ENCODE data around the gene BLCAP. TPM values are rescaled to one million over a fixed set of nuclear protein-coding genes. Genes with fewer than 3 reads are reported as not detected.

BLCAP gene
- total and polyA plus RNA-seq, 2 of the 4 experiments (the other 2 are of a cell fraction) = 17.7 to 67.3 TPM

DNA sequence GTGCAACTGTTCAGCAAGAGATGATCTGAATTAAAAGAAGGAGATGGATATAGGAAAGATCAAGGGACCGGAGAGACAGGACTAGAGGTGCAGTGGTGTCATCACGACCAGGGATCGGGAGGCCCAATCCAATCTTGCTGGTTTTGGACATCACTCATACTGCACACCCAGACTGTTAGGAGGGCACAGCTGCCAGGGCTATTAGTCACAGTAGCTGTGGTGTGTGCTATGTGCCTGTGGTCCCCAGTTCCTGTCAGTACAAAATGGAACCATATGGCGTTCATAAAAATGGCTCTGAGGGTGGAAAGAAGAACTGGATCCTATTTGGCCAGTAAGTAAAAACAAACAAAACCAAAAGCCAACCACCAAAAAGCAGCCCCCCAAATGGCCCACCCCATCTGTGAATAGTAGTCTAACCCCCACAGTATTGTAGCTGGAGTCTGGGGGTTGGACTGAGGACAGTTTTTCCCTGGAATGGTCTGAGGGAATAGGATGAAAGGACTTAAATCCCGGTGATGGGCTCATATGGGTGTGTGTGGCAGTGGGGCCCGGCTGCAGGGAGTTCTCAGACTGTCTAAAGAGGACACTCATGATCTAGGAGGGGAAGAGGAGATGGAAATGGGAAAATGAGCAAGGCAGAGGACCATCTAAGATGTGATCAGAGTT lies 15.9 kb downstream of the BLCAP start:
- no peaks in the 10 kb centered on the region for H3K27me3 ChIP-seq (ENCODE audit: control insufficient read depth, insufficient read depth, low read length)
- dilution Hi-C loops (cut with HindIII; ENCODE audit: low sequenced_read_pairs, unreplicated experiment) (no loop called here), in situ Hi-C loops (cut with MboI; ENCODE audit: low sequenced_read_pairs) (loop anchor here (5.0 kb wide), 1 partner anchor 104 kb away; no protein-coding TSS in a partner anchor), intact Hi-C loops (cut with micrococcal nuclease) (no loop called here)
- H3K9ac ChIP-seq (ENCODE audit: low read depth, low read length) = no peak overlapping the region
- H4K5ac ChIP-seq (ENCODE audit: low read depth, low read length) = no peak overlapping the region
- H2BK5ac ChIP-seq (ENCODE audit: low read depth, low read length, poor library complexity, severe bottlenecking) = no peak overlapping the region
- POLR2A ChIA-PET (ENCODE audit: unreplicated experiment) = no interaction called here
- no peak overlapping the region for H3K4me2 ChIP-seq (ENCODE audit: low read depth, low read length)
- no peak overlapping the region for H2AK5ac ChIP-seq (ENCODE audit: low read depth, low read length)
- H3K4ac ChIP-seq (ENCODE audit: low read depth, low read length) = 0 out of 2 replicates have a peak overlapping the region, but pooled peaks have one; percentile 40
- 90% methylated on average over 2 of the region's 6 CpGs; no CpG with 5 or more reads in 1 of the 2 experiments for WGBS, 2 experiments (ENCODE audit: extremely low coverage in 2 of 2, insufficient read length in 1 of 2)
- H4K8ac ChIP-seq (ENCODE audit: low read depth in 2 of 2, low read length in 2 of 2) = no peak overlapping the region
- H3K56ac ChIP-seq (ENCODE audit: extremely low read depth, insufficient read depth, low read length) = no peak overlapping the region
- H3K23ac ChIP-seq (ENCODE audit: low read depth, low read length) = 0 out of 2 replicates have a peak overlapping the region, but pooled peaks have one; percentile 43
- H3K14ac ChIP-seq (replicated peaks; ENCODE audit: low read depth, low read length) = peak overlapping the region; percentile 49
- CTCF ChIA-PET = no interaction called here
- TF ChIP-seq USF2 (IDR thresholded peaks at IDR 0.05; ENCODE audit: low read depth, low read length) = no peak
- DNase-seq (peak; percentile 67), ATAC-seq (ENCODE audit: low read depth) (peak; percentile 81)
- no peak overlapping the region for H2BK15ac ChIP-seq (ENCODE audit: low read depth, low read length)
- H3K27ac ChIP-seq (ENCODE audit: insufficient read depth, low read length) = no peak overlapping the region
- H2AFZ ChIP-seq (replicated peaks; ENCODE audit: low read length, poor library complexity) = no peak overlapping the region
- H4K91ac ChIP-seq (ENCODE audit: insufficient read depth, low read depth, low read length) = no peak overlapping the region
- H2BK120ac ChIP-seq (ENCODE audit: low read depth, low read length) = no peak overlapping the region
- H2AK9ac ChIP-seq (replicated peaks; ENCODE audit: low read depth, low read length, poor library complexity) = no peak overlapping the region
- H2BK20ac ChIP-seq (ENCODE audit: low read depth, low read length) = no peak overlapping the region
- H3K9me1 ChIP-seq (ENCODE audit: insufficient read depth, low read length) = peaks cover 51% of the 10 kb centered on the region
- peaks cover 28% of the 10 kb centered on the region for H3K36me3 ChIP-seq (ENCODE audit: control insufficient read depth, insufficient read depth, low read length)
- no peaks in the 10 kb centered on the region for H3K9me3 ChIP-seq (ENCODE audit: control insufficient read depth, insufficient read depth, low read length)
- no TSS peak for BruUV-seq (replicated peaks)
- H4K20me1 ChIP-seq (ENCODE audit: insufficient read depth, low read length) = peaks cover 67% of the 10 kb centered on the region
- H3K4me3 ChIP-seq (ENCODE audit: insufficient read depth, low read depth, low read length) = no peak overlapping the region
- H3K79me1 ChIP-seq (ENCODE audit: low read depth in 1 of 2, low read length in 2 of 2) = peaks cover 45 to 93% of the 10 kb centered on the region in 2 experiments
- H3K4me1 ChIP-seq (ENCODE audit: control insufficient read depth, insufficient read depth, low read length) = peaks cover 19% of the 10 kb centered on the region
- H3K18ac ChIP-seq (ENCODE audit: low read depth, low read length) = no peak overlapping the region
